ENCODE results near the gene TRIM28.
A peak's percentile ranks its signal among the peaks of the same experiment; 100 is the strongest.
"Not testable (repeated sequence)": the region's sequence is repeated elsewhere in the genome, so short reads cannot be mapped to it uniquely, and the experiment has no call there.

Gene TRIM28

DNA sequence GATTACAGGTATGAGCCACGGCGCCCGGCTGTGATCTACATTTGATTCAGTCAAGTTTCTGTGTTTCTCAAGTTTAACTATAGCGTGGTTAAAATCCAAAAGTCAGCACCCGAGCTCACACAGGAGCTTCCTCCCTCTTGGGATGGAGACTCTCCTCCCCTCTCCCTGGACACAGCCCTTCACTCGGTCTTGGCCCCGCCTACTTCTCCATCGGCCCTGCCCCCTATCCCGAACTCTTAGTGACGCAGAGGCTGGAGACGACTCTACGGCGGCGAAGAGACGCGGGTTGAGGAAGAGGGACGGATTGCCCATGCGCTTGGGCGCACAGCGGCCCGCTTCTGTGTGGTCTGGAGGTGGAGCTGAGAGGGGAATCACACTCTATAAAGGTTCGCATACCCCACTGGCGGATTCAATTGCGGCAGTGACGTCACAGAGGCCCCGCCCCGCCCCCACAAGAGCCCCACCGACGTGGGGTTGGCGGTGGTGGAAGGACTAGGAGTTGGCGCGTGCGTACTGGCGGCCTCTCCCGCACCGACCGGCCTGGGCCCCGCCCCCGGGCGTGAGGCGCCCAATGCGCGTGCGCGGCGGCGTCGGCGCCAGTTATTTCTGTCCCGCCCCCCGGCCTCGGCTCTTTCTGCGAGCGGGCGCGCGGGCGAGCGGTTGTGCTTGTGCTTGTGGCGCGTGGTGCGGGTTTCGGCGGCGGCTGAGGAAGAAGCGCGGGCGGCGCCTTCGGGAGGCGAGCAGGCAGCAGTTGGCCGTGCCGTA lies at the start of gene TRIM28:
Gene TRIM28, plus strand, starts transcription at position 239 of the 765 bp plus-strand sequence. CDS start 694 bp downstream, outside the sequence.
- peak; percentile 100 for DNase-seq

DNA sequence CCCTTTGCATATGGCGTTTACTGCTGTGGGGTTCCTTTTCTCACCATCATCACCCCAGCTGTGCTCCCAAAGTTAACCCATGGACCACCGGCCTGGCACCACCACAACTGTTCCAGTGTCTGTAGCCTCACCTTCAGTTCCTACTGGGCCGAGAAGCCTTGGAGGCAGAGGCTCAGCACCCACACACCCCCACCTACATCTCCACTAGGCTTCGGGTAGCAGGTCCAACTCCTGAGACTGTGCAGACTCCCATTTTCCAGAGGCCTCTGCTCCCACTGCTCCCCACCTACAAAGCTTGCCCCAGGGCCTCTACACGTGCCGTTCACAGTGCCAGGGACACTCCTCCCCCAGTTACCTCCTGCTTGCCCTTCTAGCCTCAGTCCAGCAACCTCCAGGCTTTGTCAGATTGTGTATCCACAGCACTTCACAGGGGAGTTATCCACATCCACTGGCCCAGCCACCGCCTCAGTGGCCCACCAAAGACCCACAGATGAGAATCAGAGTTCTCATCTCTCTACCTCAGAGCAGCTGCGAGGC lies 46.2 kb upstream of the TRIM28 start:
- no peak for DNase-seq

DNA sequence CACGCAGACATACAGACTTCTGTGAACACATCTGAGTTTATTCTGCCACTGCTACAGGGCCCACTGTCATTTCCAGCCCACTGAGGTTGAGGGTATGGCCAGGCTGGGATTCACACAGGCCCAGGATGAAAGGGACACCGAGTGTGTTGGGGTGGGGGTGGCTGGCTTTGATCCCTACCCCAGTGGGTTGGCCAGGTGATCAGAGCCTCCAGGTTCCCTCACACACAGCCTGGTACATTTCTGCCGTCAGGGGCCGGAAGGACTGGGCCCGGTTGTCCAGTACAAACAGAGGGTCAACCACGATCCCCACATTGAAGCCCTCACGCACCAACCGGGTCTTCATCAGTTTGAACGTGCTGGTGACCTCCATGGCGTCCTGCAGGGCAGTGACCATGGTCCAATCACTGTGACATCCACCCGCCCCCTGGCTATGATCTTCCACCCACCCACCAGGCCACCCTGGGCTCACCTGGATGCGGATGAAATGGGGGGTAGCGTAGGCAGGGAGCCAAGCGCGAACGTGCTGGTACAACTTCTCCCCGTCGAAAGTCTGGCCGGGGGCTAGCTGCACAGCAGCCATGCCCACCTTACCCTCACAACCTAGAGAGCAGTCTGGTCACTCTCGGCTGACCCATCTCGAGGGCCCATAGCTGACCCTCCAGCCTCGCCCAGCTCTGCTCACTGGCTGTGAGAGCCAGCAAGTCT lies 45.4 kb upstream of the TRIM28 start:
- no peak for DNase-seq

DNA sequence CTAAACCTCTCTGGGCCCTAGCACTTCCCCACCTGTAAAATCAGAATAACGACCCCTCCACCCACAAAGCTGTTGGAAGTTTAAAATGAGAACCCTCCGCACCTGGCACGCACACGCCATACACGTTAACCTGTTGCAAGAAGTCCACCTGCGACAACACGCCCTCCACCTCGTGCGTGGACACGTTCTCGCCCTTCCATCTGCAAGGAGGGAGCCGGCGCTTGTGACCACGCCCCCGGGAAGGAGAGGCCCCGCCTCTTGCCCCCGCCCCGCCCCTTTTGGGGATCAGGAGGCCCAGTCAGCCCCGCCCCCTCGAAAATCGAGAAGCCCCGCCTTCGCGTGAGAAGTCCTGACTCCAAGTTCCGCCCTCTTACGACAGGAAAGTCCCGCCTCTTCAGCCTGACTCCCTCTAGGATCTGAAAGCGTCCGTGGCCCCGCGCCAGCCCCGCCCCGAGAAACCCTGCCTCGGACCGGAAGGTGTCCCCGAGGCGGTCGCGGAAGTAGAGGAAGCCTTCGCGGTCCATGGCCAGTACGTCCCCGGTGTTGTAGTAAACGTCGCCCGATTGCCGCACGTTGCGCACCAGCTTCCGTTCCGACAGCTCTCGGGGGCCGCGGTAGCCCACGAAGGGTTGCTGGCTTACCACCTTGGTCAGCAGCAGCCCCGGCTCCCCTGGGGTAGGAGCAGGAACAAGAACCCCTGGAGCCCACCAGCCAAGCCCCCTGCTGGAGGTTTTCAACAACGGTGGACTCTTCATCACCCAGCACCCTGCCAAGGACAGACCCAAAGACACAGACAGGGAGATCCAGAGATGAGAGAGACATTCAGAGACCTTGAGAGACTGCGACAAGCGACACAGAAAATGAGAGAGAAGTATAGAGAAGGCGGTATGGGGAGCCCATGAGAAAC lies 44.6 kb upstream of the TRIM28 start:
- peak; percentile 99 for DNase-seq

DNA sequence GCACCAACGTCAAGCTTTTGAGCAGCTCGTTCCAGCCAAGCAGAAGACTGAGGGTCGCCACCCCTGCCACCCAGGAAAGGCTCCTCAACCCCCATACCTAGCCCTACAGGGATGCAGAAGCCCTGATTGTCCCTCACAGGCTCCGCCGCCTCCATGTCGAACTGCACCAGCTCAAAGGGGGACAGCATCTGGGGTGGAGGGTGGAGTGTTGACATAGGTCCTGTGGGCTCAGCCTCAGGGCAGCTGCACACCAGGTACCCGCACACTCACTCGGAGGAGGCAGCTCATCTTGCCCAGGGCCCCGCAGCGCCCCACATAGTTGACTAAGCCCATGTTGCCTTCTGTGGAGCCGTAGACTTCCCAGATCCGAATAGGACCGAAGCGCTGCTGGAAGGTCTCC lies 43.6 kb upstream of the TRIM28 start:
- no peak for DNase-seq

DNA sequence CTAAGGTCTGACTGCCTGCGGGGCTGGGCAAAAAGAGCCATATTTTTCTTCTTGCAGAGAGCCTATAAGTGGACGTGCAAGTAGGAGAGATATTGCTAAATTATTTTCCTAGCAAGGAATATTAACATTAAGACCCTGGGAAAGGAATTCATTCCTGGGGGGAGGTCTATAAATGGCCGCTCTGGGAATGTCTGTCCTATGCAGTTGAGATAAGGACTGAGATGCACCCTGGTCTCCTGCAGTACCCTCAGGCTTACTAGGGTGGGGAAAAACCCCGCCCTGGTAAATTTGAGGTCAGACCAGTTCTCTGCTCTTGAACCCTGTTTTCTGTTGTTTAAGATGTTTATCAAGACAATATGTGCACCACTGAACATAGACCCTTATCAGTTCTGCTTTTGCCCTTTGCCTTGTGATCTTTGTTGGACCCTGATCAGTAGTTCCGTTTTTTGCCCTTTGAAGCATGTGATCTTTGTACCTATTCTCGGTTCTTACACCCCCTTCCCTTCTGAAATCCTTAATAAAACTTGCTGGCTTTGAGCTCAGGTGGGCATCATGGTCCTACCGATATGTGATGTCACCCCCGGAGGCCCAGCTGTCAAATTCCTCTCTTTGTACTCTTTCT lies 36.2 kb upstream of the TRIM28 start:
- not testable (repeated sequence) for DNase-seq

DNA sequence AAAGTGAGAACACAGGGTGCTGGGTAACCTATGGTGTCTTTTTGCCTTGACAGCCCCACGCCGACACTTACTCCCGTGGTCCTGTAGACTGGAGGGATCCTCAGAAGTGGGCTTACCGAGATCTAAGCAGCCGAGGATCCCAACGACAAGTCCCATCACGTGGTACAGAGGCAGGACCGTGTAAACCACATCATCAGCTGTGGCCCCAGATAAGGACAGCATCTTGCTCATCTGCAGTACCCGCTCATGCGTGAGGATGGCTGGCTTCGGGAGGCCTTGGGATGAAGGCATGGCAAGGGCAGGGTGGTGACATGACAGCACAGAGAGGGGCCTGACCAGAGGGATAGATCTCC lies 34.2 kb upstream of the TRIM28 start:
- DNase-seq, result no peak

DNA sequence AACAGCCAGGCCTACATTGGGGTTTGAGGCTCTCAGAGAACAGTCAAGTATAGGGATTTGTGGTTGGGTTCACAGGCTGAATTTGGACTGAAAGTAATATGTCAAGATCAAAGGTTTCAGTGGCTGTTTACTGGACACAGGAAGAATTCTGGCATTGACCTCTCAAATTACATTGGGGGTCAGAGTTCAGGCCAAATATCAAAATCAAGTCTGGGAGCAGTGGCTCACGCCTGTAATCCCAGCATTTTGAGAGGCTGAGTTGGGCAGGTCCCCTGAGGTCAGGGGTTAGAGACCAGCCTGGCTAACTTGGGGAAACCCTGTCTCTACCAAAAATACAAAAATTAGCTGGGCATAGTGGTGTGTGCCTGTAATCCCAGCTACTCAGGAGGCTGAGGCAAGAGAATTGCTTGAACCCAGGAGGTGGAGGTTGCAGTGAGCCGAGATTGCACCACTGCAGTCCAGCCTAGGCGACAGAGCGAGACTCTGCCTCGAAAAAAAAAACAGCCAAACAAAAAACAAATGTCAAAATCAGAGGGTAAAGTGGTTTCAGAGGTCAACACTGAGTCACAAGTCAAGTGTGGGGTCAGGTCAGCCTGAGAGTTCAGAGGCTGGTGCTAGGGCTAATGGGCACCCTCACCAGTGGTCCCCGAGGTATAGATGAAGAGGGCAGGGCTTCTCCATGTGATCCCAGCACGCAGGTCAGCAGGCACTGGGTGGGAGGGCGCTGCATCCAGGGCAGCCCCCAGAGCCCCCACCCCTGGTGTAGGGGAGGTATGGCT lies 33.6 kb upstream of the TRIM28 start:
- no peak for DNase-seq

DNA sequence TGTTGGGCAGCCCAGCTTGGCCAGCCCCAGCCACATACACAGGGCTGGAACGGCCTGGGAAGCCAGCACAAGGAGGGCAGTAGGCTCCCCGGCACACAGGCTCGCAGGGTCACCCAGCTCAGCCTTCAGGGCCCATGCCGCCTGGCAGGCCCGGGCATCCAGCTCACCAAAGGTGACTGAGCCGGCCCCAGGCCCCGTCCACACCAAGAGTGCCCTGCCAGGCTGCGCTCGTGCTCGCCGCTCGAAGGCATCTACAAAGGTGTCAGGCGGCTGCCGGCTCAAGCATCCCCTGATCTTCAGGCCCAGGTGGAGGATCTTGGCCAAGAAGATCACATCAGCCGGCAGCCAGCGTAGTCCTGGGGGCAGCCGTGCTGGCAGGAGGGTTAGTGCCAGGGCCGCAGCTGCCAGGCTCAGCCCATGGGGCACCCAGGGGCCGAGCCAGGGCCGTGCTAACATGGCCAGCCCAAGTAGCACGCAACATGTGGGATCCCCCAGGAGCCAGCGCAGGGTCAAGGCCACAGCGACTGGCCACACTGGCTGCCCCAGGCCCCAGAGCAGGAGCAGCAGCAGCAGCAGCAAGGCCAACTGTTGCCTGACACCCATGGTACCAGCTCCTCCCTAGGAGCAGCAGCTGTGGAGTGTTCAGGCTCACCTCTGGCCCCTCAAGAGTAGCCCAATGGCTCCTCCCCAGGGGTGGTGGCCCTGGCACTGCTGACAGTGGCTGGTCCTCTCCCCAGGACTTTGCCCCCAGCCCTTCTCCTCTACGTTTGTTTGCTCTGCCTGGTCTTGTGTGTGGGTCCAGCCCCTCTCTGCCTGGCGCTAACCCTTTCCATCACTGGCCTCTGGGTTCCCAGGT lies 32.3 kb upstream of the TRIM28 start, which contains the start of gene SLC27A5:
Gene SLC27A5, minus strand, starts transcription at position 640 of the 856 bp plus-strand sequence. Its CDS starts 37 bp downstream, at position 603.
- DNase-seq, result no peak

DNA sequence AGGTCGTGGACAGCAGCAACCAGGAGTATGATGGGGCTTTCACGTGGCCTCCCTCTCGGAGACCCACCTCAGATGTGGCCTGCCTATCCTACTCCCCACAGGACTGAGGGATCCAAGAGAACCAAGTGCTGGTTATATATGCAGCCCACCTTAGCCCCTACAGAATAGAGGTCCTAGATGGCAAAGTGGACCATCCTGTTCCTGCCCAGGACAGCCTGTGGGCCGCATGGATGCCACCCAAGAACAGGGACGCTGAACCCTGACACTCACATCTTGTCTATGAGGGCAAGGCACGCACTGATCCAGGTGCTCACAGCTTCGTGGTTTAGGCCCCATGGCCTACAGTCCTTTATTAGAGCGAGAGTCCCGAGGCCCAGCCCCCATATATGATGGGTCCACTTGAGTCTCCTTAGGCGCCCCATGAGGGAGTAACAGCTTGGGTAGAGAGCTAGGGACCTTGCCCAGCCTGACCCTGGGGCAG lies 30.6 kb upstream of the TRIM28 start:
- no peak for DNase-seq

DNA sequence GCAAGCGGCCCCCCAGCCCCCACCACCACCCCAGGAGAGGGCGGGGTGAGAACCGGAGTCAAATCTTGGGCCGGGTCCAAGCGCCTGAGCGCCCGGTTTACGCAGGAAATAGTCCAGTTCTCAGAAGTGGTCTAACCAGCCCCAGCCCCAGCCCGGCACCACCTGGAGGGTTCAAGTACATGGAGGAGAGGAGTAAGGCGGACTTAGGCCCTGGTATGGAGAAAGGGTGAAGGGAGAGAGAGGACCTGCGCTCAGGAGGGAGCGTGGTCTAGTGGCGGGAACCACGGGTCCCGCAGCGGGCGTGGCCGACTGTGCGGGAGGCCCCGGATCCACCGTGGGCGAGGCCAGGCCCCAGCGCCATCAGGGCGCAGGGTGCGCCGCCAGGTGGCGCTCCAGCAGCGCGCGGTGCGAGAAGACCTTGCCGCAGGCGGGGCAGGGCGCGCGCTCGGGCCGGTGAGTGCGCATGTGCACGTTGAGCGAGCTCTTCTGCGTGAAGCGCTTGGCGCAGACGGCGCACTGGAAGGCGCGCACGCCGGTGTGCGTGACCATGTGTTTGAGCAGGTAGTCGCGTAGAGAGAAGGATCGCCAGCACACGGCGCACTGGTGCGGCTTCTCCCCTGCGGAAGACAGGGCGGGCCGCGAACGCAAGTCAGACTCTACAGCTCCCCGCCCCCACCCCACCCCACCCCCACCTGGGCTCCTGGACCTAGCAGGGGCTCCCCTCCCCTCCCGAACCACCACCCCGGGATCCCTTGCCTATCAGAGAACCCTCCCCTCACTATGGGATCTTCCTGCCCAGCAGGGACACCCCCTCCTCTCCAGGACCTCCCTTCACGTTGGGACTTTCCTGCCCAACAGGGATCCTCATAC lies 29.9 kb upstream of the TRIM28 start:
- DNase-seq, result peak; percentile 84

DNA sequence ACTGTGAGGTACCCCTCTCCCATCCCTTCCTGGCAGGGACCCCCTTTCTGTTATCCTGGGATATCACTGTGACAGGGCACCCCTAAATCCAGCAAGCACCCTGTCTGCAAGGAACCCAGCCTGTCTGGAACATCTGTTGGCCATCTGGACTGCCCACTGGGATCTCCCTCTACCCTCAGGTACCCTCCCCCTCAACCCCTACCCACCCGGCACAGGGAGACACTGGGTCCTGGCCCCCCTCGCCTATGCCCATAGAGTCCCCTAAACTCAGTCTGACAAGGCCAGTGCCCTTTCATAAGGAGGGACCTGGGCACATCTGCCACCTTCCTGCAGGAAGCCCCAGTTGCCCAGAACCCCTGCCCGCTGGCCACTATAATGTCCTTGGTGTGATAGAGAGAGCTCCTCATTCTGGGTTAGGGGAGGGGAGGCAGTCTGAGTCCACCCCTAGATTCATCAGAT lies 29.3 kb upstream of the TRIM28 start:
- DNase-seq, result no peak

DNA sequence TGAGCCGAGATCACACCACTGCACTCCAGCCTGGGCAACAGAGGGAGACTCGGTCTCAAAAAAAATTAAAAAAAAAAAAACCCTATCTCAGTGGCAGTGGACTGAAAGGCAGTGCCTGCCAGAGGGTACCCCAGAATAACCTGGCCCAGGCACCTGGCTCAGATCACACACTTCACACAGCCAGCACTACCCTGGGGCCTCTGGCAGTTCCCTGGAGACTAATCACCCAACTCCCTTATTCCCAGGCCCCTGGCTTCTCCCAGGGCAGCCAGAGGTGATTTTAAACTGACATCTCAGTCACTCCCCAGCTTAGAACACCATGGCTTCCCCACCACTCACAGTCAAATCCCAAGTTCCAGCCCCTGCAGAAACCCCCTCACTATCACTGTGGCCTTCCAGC lies 28.6 kb upstream of the TRIM28 start:
- DNase-seq, result no peak

DNA sequence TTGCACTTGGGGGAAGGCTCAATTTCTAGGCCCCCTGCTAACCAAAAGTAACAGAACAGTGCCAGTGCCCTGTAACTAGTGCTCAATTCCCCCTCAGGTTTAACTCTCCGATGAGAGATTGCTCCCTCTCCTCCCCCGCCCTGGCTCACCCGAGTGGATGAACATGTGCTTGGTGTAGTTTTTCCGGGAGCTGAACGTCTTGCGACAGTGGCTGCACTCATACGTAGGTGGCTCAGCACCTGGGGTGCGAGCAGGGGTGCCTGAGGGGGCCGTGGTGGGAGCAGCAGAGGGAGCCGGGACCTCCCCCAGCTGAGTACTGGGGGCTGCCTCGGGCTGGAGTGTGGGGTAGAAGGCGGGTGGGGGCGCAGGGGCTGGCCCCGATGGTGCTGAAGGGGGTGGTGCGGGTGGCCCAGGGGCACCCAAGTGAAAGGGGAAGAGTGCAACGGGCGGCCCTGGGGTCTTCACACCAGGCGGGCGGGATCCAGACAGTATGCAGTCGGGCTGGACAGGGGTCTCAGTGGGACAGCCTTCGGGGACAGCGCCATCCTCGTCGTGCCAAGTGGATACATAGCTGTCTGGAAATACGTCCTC lies 27.5 kb upstream of the TRIM28 start:
- DNase-seq, result no peak

DNA sequence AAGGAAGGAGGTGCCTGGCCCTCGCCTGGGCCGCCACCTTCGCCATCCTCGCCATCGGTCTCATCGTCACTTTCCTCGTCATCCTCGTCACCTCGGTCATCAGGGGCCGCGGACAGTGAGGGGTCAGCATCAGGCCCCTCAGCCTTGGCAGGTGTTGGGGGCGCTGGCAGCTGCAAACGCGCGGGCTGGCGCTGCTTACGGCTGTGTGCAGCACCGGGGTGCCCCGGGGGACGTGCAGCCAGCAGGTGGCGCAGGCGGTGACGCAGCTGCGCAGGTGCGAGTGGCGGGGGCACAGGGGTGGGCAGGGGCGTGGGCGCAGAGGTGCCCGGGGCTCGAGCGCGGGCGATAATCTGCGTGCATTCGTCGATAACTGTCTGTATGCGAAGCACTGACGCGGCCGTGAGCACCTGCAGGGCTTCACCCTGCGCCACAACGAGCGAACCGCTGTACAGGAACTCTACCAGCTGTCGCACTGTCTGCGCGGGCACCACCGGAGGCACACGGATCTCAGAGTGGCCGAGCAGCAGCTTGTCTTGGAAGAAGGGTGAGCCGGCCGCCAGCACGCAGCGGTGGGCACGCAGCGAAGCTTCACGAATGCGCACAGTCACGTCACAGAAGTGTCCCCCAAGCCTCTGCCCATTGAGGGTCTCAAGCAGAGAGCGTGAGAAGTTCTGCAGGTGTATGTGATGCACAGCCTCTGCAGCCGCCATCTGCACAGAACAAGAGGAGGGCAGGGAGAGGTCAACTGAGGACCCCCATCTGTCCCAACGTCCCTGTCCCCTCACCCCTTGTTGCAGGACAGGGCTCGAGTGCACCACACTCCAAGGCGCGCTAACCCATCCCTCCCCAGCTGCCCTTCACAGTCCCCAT lies 26.7 kb upstream of the TRIM28 start:
- no peak for DNase-seq

DNA sequence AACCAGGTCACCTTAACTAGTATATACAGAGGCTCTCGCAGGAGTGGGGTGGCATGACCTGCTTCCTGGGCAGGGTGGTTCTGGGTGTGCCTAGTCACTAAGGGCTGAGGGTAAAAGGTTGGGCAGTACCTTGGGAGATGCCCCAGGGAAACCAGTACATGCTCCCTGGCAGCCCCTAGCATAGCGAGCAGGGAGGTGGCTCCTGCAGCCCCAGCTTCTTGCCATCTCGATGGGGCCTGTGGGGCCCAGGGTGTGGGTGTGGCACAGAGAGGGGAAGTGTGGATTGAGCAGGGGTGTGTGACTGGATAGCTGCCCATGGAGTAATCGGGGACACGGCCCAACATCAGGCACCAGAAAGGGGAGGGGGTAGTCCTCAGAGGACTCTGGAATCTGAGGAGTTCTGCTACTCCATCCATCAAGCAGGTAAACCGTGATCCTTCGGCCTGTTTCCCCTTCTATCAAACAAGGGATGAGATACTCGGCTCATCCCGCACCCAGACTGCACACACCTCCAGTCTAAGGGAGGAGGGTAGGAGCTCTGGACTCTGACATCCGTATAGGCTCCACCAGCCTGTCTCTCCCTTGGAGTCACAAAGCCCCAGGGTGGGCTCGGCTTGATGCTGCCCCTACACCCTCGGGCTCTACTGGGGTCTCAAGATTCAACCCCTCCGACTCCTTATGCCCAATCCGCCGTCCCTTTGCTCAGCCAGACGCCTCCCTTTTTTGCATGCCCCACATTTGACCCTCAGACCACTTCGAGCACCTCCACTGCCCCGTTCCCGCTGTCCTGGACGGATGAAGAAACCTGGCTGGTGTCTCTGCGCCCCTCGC lies 25.4 kb upstream of the TRIM28 start:
- DNase-seq, result no peak

DNA sequence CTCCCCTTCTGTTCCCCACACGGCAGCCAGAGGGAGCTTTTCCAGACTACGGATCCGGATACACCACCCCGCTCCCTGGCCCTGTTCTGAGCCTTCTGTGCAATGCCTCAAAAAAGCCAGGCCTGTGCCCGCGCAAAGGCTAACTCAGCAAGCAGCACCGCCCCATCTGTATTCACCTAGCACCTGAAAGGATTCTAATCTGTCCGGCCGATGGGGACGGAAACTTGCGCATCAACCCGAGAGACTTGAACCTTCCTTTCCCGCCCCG lies 24.8 kb upstream of the TRIM28 start:
- peak; percentile 75 for DNase-seq

All from fibroblast of skin of right quadriceps (primary cell).